Esophagus squamous epithelium (tissue), 4 donors: Measurements from ENCODE around the gene XIRP2.
"Not testable (repeated sequence)": the region's sequence is repeated elsewhere in the genome, so short reads cannot be mapped to it uniquely, and the experiment has no call there.

Experiments used
- POLR2A ChIP-seq, 4 donors: fragments of 450-650 bp; IDR thresholded peaks; one replicate each; pipeline ENCODE4 v1.6.1; 2017; ENCODE audit warnings: antibody characterized with exemption in 4 of 4, mild to moderate bottlenecking in 4 of 4, moderate library complexity in 3 of 4
- TF ChIP-seq, protein P1 (sequence below), 6 experiments: fragments of 450-650 bp in 4 of 6; fragments of 200-600 bp in 2 of 6; sonication (generic) in 2 of 6; IDR thresholded peaks; one replicate each; pipeline ENCODE4 v1.5.1; 2016 to 2019; ENCODE audit warnings: antibody characterized with exemption in 6 of 6, mild to moderate bottlenecking in 4 of 6, moderate library complexity in 4 of 6

DNA sequence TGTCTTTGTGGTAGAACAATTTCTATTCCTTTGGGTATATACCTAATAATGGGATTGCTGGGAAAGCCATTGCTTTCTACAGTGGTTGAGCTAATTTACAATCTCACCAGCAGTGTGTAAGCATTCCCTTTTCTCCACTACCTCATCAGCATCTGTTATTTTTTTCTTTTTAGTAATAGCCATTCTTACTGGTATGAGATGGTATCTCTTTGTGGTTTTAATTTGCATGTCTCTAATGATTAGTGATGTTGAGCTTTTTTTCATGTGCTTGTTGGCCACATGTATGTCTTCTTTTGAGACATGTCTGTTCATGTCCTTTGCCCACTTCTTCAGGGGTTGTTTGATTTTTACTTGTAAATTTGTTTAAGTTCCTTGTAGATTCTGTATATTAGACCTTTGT lies 221.4 kb downstream of the XIRP2 start:
- TF ChIP-seq, protein P1, sequence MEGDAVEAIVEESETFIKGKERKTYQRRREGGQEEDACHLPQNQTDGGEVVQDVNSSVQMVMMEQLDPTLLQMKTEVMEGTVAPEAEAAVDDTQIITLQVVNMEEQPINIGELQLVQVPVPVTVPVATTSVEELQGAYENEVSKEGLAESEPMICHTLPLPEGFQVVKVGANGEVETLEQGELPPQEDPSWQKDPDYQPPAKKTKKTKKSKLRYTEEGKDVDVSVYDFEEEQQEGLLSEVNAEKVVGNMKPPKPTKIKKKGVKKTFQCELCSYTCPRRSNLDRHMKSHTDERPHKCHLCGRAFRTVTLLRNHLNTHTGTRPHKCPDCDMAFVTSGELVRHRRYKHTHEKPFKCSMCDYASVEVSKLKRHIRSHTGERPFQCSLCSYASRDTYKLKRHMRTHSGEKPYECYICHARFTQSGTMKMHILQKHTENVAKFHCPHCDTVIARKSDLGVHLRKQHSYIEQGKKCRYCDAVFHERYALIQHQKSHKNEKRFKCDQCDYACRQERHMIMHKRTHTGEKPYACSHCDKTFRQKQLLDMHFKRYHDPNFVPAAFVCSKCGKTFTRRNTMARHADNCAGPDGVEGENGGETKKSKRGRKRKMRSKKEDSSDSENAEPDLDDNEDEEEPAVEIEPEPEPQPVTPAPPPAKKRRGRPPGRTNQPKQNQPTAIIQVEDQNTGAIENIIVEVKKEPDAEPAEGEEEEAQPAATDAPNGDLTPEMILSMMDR (IDR thresholded peaks at IDR 0.05), result not testable (repeated sequence)
- TF ChIP-seq POLR2A (IDR thresholded peaks at IDR 0.05), result not testable (repeated sequence)
